PC-3 (cell line): ENCODE measurements around the gene VAMP7. TPM values are rescaled to one million over a fixed set of nuclear protein-coding genes. Genes with fewer than 3 reads are reported as not detected.

Source experiments
- ATAC-seq: fragments of 200-7000 bp; cut with Tn5 transposase; 2 replicates; pipeline ENCODE4 v1.9.1; 2020; ENCODE audit warnings: mild to moderate bottlenecking, moderate library complexity
- BruUV-seq: library from RNA; stranded (reverse); fragments of 400-500 nt; replicated peaks from 2 replicates; lab custom pipeline; 2021; lab: Mats Ljungman, UMichigan
- CTCF ChIA-PET: fragments of 300-600 bp; sonication (Branson Sonifier 250); formaldehyde crosslinking; loops from one replicate; lab custom pipeline; 2022; ENCODE audit warnings: antibody characterized with exemption; lab: Charles Lee
- POLR2A ChIA-PET: fragments of 300-600 bp; sonication (Branson Sonifier 250); formaldehyde crosslinking; loops from one replicate; lab custom pipeline; 2022; ENCODE audit warnings: antibody characterized with exemption; ENCODE audit not compliant: unreplicated experiment; lab: Charles Lee
- DNase-seq: peaks from one replicate; pipeline ENCODE4 v3.0.0-alpha.2; 2015
- H2AFZ ChIP-seq: fragments of 300-600 bp; sonication (generic); 2 replicates; pipeline ENCODE4 v1.6.0; 2016; ENCODE audit warnings: antibody characterized with exemption, low read length
- H3F3A ChIP-seq: fragments of 300-600 bp; sonication (generic); one replicate; pipeline ENCODE4 v1.6.0; 2017; ENCODE audit warnings: antibody characterized with exemption, low read length, control low read depth, mild to moderate bottlenecking; ENCODE audit not compliant: unreplicated experiment
- H3K27ac ChIP-seq: fragments of 300-600 bp; sonication (generic); 2 replicates; pipeline ENCODE4 v1.5.1; 2016; ENCODE audit warnings: mild to moderate bottlenecking, low read length
- H3K27me3 ChIP-seq: fragments of 300-600 bp; sonication (generic); 2 replicates; pipeline ENCODE4 v1.6.1; 2016; ENCODE audit warnings: low read length, mixed read lengths
- H3K36me3 ChIP-seq: fragments of 300-600 bp; sonication (generic); 2 replicates; pipeline ENCODE4 v1.6.1; 2016; ENCODE audit warnings: low read depth, mixed run types, low read length, mixed read lengths
- H3K4me1 ChIP-seq: fragments of 300-600 bp; sonication (generic); 2 replicates; pipeline ENCODE4 v1.5.1; 2016; ENCODE audit warnings: low read length; ENCODE audit not compliant: insufficient read depth
- H3K4me2 ChIP-seq: fragments of 300-600 bp; sonication (generic); 2 replicates; pipeline ENCODE4 v1.6.0; 2016; ENCODE audit warnings: low read length
- H3K4me3 ChIP-seq: fragments of 300-600 bp; sonication (generic); 2 replicates; pipeline ENCODE4 v1.5.1; 2016; ENCODE audit warnings: mild to moderate bottlenecking, low read length, mixed read lengths
- H3K79me2 ChIP-seq: fragments of 300-600 bp; sonication (generic); 2 replicates; pipeline ENCODE4 v1.6.1; 2017; ENCODE audit warnings: low read length, mixed read lengths
- H3K9ac ChIP-seq: fragments of 300-600 bp; sonication (generic); 2 replicates; pipeline ENCODE4 v1.6.0; 2016; ENCODE audit warnings: mild to moderate bottlenecking, low read length
- H3K9me2 ChIP-seq: fragments of 300-600 bp; sonication (generic); replicated peaks from 2 replicates; pipeline ENCODE4 v1.6.1; 2016; ENCODE audit warnings: mixed run types, low read length, mixed read lengths
- H3K9me3 ChIP-seq: fragments of 300-600 bp; sonication (generic); 2 replicates; pipeline ENCODE4 v1.6.1; 2016; ENCODE audit warnings: low read length, mixed read lengths
- H4K20me1 ChIP-seq: fragments of 300-600 bp; sonication (generic); 2 replicates; pipeline ENCODE4 v1.6.1; 2016; ENCODE audit warnings: low read length, mixed read lengths
- CTCF ChIP-seq: fragments of 300-600 bp; sonication (generic); conservative IDR thresholded peaks from 2 replicates; pipeline ENCODE4 v1.5.1; 2017; ENCODE audit warnings: antibody characterized with exemption, low read depth, mild to moderate bottlenecking, low read length
- EZH2 ChIP-seq: fragments of 300-600 bp; sonication (generic); IDR thresholded peaks from one replicate; pipeline ENCODE4 v1.6.1; 2017; ENCODE audit warnings: antibody characterized with exemption, mild to moderate bottlenecking, low read length; ENCODE audit not compliant: unreplicated experiment
- EZH2phosphoT487 ChIP-seq: fragments of 300-600 bp; sonication (generic); IDR thresholded peaks from 2 replicates; pipeline ENCODE4 v1.6.1; 2018; ENCODE audit warnings: mild to moderate bottlenecking, antibody characterized with exemption, low read length, borderline replicate concordance
- intact Hi-C: fragments of 100-400 bp; cut with micrococcal nuclease; formaldehyde crosslinking; loops from 2 replicates; pipeline ENCODE4 v1.9.0; 2023
- total RNA-seq: library from RNA; depleted of rRNA; stranded (reverse); fragments of >200 nt; gene quantifications from 2 replicates; pipeline ENCODE4 v1.2.3, GENCODE V29; 2014

VAMP7 gene
- total RNA-seq, 1 experiment from 2014 or later, result 37.5 TPM

GRCh38 chrX:155938132-155938531 lies 57.0 kb downstream of the VAMP7 start:
- no peak overlapping the region for H2AFZ ChIP-seq
- ChIA-PET CTCF (no interaction called here), POLR2A (no interaction called here)
- DNase-seq, result no peak
- 0 out of 2 replicates have a peak, but pooled peaks cover 4% of the 10 kb centered on the region for H3K36me3 ChIP-seq
- no peaks in the 10 kb centered on the region for H4K20me1 ChIP-seq
- no peak overlapping the region for H3K4me2 ChIP-seq
- H3K79me2 ChIP-seq, result no peaks in the 10 kb centered on the region
- no peaks in the 10 kb centered on the region for H3K27me3 ChIP-seq
- intact Hi-C loops, result no loop called here
- no peak for TF ChIP-seq EZH2
- TF ChIP-seq EZH2phosphoT487, result no peak
- no peak for TF ChIP-seq CTCF
- H3K9me2 ChIP-seq, result no peaks in the 10 kb centered on the region
- no peaks in the 10 kb centered on the region for H3K9me3 ChIP-seq
- H3K9ac ChIP-seq, result no peak overlapping the region
- no TSS peak for BruUV-seq
- no peak for ATAC-seq
- H3K4me1 ChIP-seq, result no peaks in the 10 kb centered on the region
- H3F3A ChIP-seq, result no peaks in the 10 kb centered on the region
- no peak overlapping the region for H3K4me3 ChIP-seq
- H3K27ac ChIP-seq, result no peak overlapping the region

GRCh38 chrX:155949098-155949497 lies 68.0 kb downstream of the VAMP7 start:
- TF ChIP-seq EZH2 (no peak), CTCF (no peak), EZH2phosphoT487 (no peak)
- Histone ChIP-seq H3K9me3 (no peaks in the 10 kb centered on the region), H3K4me3 (no peak overlapping the region), H3K79me2 (no peaks in the 10 kb centered on the region), H3K36me3 (no peaks in the 10 kb centered on the region), H3K27me3 (no peaks in the 10 kb centered on the region), H2AFZ (no peak overlapping the region), H3K27ac (no peak overlapping the region), H4K20me1 (no peaks in the 10 kb centered on the region), H3K4me2 (no peak overlapping the region), H3K4me1 (no peaks in the 10 kb centered on the region), H3K9me2 (no peaks in the 10 kb centered on the region), H3K9ac (no peak overlapping the region), H3F3A (no peaks in the 10 kb centered on the region)
- BruUV-seq, result no TSS peak
- intact Hi-C loops, result no loop called here
- DNase-seq (no peak), ATAC-seq (no peak)
- POLR2A ChIA-PET, result no interaction called here
- CTCF ChIA-PET, result no interaction called here

DNA sequence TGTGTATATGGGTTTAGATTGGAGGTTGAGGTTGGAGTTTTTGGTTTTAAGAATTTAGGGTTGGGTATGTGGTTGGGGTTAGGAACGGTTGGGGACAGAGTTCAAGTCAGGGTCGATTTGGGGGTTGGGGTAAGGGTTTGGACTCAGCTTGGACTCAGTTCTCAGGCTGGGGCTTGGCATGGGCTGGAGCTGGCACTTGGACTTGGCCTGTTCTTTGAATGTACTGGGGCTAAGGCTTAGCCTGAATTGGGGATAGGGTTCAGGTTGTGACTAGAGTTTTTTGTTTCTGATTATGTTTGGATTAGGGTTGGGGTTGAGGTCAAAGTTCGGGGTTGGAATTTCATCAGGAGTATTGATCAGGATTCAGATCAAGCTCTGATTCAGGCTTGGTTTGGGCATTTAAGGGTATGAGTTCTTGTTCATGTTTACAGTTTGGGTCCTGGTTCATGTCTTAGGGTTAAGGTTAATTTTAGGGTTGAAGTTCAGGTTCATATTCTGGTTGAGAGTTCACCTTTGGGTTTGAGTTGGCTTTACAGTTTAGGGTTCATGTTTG lies 70.2 kb downstream of the VAMP7 start:
- Histone ChIP-seq H3K27ac (no peak overlapping the region), H3K4me3 (no peak overlapping the region), H3K9me2 (no peaks in the 10 kb centered on the region), H2AFZ (no peak overlapping the region), H3K4me1 (no peaks in the 10 kb centered on the region), H3K9ac (no peak overlapping the region), H3K36me3 (no peaks in the 10 kb centered on the region), H4K20me1 (no peaks in the 10 kb centered on the region), H3K27me3 (no peaks in the 10 kb centered on the region), H3K79me2 (no peaks in the 10 kb centered on the region), H3F3A (no peaks in the 10 kb centered on the region), H3K4me2 (no peak overlapping the region), H3K9me3 (no peaks in the 10 kb centered on the region)
- CTCF ChIA-PET, result no interaction called here
- no TSS peak for BruUV-seq
- intact Hi-C loops, result no loop called here
- TF ChIP-seq EZH2phosphoT487 (no peak), CTCF (no peak), EZH2 (no peak)
- no peak for ATAC-seq
- POLR2A ChIA-PET, result no interaction called here
- no peak for DNase-seq
